ENCODE results near the gene ART5. TPM values are rescaled to one million over a fixed set of nuclear protein-coding genes. Genes with fewer than 3 reads are reported as not detected.

ART5 gene
- total and polyA plus RNA-seq, 2 experiments from 2014 or later: 6.4 to 12.9 TPM

GRCh38 chr11:3610846-3611245 is 30.9 kb downstream of the ART5 start (continued):
- no peak for TF ChIP-seq EZH2phosphoT487 (IDR thresholded peaks at IDR 0.05; ENCODE audit: unreplicated experiment)
- TF ChIP-seq REST (IDR thresholded peaks at IDR 0.05; ENCODE audit: unreplicated experiment): no peak
- no peak for TF ChIP-seq ZNF114 (CRISPR knock-in tag; IDR thresholded peaks at IDR 0.05)
- no peak for TF ChIP-seq STAT1 (IDR thresholded peaks at IDR 0.05; ENCODE audit: unreplicated experiment)
- no peak for TF ChIP-seq CTCF (conservative IDR thresholded peaks at IDR 0.05; ENCODE audit: low read depth in 2 of 2)

GRCh38 chr11:3609416-3610265 is 32.2 kb downstream of the ART5 start:
- 0 out of 2 replicates have a peak, but pooled peaks cover 3% of the 10 kb centered on the region for H3F3A ChIP-seq (replicated peaks; ENCODE audit: low read depth)
- Mint-ChIP-seq H3K27ac (no peak overlapping the region), H3K4me3 (no peak overlapping the region), H3K36me3 (ENCODE audit: low read depth) (no peaks in the 10 kb centered on the region), H3K27me3 (ENCODE audit: insufficient read depth, low read depth, poor library complexity) (peaks cover 2% of the 10 kb centered on the region), H3K4me1 (no peaks in the 10 kb centered on the region), H3K9me3 (peaks cover 6% of the 10 kb centered on the region; the same call in 1 of the 3 replicates)
- ATAC-seq (peak; percentile 88), DNase-seq (ENCODE audit: low spot score) (peak; percentile 76)
- no peaks in the 10 kb centered on the region for H4K20me1 ChIP-seq (replicated peaks; ENCODE audit: insufficient read depth)
- no peaks in the 10 kb centered on the region for H3K4me1 ChIP-seq (ENCODE audit: insufficient read depth)
- H3K4me2 ChIP-seq: no peak overlapping the region
- H3K9me2 ChIP-seq (ENCODE audit: insufficient read depth): no peaks in the 10 kb centered on the region
- H2AFZ ChIP-seq: no peak overlapping the region; the same call in 1 of the 2 replicates
- TF ChIP-seq CTCF (conservative IDR thresholded peaks at IDR 0.05; ENCODE audit: low read depth in 2 of 2) (peak; percentile 85 to 90), ZNF114 (CRISPR knock-in tag; IDR thresholded peaks at IDR 0.05) (no peak), ETS1 (IDR thresholded peaks at IDR 0.05) (no peak)
- no peaks in the 10 kb centered on the region for H3K79me2 ChIP-seq (replicated peaks; ENCODE audit: insufficient read depth)
- no peaks in the 10 kb centered on the region for H3K27me3 ChIP-seq (ENCODE audit: insufficient read depth)
- H3K27ac ChIP-seq (ENCODE audit: low read depth): no peak overlapping the region
- H3K4me3 ChIP-seq: no peak overlapping the region
- no peaks in the 10 kb centered on the region for H3K36me3 ChIP-seq (ENCODE audit: insufficient read depth)

All from GM23338 (cell line).